Ovary (tissue), 3 donors: ENCODE data around the gene TGFBR2.

Experiments used
- POLR2A ChIP-seq: fragments of 450-650 bp; IDR thresholded peaks from one replicate; pipeline ENCODE4 v1.6.1; 2017; ENCODE audit warnings: antibody characterized with exemption, mild to moderate bottlenecking, moderate library complexity
- TF ChIP-seq, protein P1 (sequence below), 3 donors: fragments of 450-650 bp in 2 of 3; fragments of 200-600 bp in 1 of 3; IDR thresholded peaks; one replicate each; pipeline versions ENCODE4 v1.5.1 to v1.8.0; 2016 to 2022; ENCODE audit warnings: antibody characterized with exemption in 3 of 3, mild to moderate bottlenecking in 1 of 3
- donor health status: DM: no; HTN: no; CAD: no.

- TF ChIP-seq, protein P1, sequence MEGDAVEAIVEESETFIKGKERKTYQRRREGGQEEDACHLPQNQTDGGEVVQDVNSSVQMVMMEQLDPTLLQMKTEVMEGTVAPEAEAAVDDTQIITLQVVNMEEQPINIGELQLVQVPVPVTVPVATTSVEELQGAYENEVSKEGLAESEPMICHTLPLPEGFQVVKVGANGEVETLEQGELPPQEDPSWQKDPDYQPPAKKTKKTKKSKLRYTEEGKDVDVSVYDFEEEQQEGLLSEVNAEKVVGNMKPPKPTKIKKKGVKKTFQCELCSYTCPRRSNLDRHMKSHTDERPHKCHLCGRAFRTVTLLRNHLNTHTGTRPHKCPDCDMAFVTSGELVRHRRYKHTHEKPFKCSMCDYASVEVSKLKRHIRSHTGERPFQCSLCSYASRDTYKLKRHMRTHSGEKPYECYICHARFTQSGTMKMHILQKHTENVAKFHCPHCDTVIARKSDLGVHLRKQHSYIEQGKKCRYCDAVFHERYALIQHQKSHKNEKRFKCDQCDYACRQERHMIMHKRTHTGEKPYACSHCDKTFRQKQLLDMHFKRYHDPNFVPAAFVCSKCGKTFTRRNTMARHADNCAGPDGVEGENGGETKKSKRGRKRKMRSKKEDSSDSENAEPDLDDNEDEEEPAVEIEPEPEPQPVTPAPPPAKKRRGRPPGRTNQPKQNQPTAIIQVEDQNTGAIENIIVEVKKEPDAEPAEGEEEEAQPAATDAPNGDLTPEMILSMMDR (IDR thresholded peaks at IDR 0.05) = no peak
- no peak for TF ChIP-seq POLR2A
These were observed 113.1 kb downstream of the TGFBR2 start for GRCh38 chr3:30719536-30719935.
